HG02763 (cell line): Measurements from ENCODE around the gene TEX35.
"Not testable (repeated sequence)": the region's sequence is repeated elsewhere in the genome, so short reads cannot be mapped to it uniquely, and the experiment has no call there.

Experiments
- ATAC-seq: cut with Tn5 transposase; IDR thresholded peaks from one replicate; pipeline ENCODE4 v1.9.1; 2021; ENCODE audit warnings: mild to moderate bottlenecking, moderate library complexity; ENCODE audit not compliant: unreplicated experiment

TEX35 gene

DNA sequence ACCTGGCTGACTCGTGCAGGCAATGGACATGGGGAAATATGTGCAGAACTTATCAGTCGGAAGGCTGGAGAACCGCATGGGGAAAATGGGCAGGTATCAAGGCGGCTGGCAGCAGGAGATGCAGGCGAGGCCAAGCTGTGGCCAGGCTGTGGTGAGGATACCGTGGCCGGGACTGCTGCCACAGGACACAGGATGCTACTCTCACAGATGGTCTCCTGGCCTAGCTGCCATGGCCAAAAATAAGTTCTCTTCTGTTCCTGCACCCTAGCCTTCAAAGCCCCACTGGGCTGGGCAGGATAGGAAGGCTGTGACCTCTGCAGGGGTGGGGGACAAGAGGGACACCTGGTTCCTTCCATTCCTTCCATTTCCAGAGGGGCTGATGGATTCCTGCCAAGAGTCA is 26.4 kb downstream of the TEX35 start:
- no peak for ATAC-seq

DNA sequence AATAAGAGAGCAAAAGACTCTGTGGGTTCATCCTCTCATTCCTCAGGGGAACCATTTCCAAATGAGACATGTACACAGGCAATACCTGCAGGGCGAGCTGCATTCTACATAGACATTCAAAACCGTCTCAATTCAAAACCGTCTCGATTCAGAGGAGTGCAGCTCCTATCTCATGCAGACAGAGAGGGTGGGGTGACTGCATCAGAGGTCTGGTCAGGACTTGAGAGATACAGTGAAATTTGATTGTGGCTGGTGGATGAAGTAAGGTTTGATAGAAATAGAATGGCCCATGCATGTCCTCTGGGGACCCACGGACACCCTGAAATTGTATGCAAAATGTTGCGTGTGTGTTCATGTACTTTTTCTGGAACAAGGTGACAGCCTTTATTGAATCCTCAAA is 27.3 kb downstream of the TEX35 start:
- ATAC-seq, result no peak

GRCh38 chr1:178540646-178541045 is 27.7 kb downstream of the TEX35 start:
- ATAC-seq, result no peak

DNA sequence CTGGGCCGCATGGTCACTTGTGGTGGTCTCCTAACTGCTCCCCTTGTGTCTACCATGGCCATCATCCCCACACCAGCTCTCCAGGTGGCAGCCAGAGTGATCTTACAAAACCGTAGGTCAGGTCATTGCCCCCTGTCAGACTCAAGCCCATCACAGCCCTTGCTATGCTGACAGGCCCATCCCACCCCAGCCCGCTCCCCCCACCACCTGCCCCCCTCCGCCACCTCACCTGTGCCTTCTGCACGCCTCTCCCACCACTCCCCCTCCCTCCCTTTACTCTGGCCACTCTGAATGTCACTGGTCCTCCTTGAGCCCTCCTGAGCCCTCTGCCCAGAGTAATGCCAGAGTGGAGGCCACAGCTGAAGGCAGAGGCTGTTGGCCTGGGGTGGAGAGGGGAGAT is 28.5 kb downstream of the TEX35 start:
- ATAC-seq, result no peak

DNA sequence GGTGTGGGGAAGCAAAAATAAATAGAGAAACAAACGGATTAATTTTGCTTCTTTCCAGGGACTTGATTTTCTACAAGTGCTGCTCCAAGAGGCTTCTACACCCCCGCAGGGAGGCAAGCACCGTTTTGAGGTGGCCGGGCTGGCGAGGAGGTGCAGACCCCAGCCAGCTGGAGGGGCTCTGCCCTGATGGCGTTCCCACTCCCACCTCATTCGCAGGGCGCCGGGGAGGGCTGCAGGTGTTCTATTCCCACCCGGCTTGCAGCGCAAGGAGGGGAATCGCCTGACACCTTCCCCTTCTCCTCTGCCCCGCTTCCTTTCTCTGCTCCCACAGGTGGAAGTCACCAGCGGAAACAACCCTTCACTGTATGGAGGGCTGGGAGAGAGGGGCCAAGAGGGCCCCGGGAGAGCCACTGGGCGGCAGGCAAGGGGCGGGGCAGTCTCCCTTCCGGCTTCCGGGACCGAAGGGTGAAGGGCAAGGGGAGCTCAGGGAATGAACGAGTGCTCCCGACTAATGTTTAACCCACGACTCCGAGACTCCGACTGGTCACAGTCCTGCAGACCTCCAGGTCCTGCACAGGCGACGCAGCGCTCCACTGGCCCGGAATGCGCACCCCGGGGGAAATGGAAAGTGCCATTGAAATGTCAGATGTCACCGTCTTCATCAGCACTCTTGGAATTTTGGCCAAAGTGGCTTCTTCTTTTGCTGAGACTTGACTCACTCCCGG is 29.1 kb downstream of the TEX35 start:
- ATAC-seq, result peak; percentile 47

DNA sequence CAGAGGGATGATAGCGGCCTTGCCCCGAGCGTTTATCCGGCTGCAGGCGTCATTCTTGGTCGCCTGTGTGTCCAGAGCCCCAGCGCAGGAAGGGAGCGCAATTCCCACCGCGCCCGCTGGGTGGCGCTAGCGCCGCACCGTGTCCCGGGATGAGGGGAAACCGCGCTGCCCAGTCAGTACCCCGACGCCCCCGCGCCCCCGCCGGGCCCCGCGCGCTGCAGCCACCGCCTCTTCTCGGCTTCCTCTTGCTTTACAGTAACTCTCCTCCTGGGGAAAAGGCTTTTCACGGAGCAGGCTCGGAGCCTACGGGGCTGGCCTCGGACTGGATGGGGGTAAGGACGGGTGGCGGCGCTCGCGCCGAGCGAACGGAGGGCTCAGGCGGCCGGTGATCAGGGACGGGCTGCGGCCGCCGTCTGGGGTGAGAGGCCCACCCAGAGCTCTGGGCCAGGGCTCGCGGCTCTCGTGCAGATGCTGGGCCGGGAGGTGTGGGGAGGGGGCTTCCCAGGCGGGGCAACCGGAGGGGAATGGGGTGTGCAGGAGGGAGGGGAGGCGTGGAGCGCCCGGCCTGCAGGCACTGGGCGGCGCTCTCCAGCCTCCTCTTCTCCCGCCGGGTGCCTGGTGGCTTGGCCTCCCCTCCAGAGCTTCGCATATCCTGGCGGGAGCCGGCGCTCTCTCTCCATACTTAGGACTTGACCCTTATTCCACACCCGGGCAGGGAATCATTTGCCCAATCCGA is 29.8 kb downstream of the TEX35 start:
- peak; percentile 71 for ATAC-seq

- peak; percentile 35 for ATAC-seq
These were observed 30.3 kb downstream of the TEX35 start for GRCh38 chr1:178543290-178543607.

DNA sequence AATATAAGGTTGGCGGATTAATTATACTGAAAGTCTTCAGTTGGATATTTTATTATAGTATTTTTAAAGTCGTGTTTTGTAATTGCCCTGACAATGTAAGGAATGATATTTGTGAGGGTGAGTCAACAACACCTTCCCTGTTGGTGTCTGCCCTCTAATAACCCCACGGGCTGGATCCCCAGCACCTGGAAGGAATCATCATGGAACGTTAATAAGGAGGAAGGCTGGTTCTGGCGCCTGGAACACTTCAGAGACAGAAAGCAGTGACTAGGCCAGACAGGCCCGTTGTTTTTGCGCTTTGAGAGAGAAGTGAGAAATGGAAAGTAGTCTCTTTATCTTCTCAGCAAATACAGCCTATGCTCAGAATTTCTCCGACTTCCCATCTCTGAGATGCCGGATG is 31.6 kb downstream of the TEX35 start:
- no peak for ATAC-seq

GRCh38 chr1:178548108-178548507 is 35.2 kb downstream of the TEX35 start:
- ATAC-seq, result no peak

DNA sequence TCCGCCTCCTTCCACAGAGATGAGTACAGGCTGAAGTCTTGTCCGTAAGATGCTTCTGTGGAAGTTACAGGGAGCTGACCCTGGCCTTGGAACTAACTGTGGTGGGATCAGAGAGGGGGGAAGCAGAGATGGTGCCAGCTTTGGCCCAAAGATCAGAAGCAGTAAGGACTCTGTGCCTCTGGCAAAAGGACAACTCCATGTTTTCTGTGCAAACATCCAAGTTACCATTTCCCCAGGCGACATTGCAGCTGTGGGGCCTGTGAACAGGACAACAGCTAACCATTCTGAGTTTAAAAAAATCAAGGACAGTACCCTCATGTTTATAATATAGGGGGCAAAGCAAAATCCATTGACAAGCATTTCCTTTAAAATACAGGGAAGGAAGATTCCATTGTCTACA is 38.4 kb downstream of the TEX35 start:
- ATAC-seq, result no peak

GRCh38 chr1:178551940-178552339 is 39.0 kb downstream of the TEX35 start:
- no peak for ATAC-seq

DNA sequence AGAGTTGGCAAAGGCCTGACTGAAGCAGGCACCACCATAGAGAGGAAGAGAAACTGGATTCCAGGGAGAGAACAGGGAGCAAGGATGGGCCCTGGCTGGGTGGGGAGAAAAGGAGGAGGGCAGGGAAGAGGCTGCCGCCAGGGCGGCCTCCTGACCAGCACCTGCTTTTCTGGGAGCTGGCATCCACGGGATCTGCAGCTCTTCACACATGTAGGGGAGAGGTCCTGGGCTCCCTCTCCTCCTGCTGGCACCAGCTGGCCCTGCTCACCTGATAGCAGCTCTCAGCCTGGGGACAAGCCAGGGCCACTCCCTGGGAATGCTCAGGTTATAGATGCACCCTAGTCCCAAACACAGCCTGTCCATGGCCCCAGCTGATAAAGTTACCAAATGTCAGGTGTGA is 39.9 kb downstream of the TEX35 start:
- no peak for ATAC-seq

DNA sequence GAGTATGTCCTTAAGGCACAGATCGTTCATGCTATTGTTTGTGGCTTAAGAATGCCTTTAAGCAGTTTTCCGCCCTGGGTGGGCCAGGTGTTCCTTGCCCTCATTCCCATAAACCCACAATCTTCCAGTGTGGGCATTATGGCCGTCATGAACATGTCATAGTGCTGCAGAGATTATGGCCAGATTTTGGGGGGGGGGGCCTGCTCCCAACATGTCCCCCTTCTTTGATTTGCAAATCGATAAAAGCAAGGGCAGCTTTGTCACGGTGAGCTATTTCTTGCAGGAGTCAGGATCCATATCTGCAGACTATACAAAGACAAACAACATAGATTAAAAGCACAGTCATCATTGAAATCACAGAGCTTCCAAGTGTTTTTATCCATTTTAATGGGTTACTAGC is 41.4 kb downstream of the TEX35 start:
- not testable (repeated sequence) for ATAC-seq

DNA sequence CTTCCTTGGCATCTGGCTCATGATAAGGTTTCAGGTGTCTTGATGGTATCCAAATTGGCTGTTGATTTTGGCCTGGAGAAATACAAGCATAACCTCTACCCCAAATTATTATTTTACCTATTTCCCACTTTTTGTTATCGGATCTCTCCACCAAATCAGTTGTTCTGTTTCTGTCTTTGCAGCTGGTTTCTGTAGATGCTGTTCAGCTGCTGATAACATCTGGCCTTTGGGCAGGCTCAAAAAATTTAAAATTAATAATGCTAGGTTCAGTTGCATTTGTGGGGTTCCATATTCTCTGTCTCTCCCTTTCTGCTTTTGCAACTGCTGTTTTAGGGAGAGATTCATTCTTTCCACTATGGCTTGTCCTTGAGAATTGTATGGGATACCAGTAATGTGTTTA is 42.7 kb downstream of the TEX35 start:
- not testable (repeated sequence) for ATAC-seq

GRCh38 chr1:178558816-178559215 is 45.9 kb downstream of the TEX35 start:
- not testable (repeated sequence) for ATAC-seq

DNA sequence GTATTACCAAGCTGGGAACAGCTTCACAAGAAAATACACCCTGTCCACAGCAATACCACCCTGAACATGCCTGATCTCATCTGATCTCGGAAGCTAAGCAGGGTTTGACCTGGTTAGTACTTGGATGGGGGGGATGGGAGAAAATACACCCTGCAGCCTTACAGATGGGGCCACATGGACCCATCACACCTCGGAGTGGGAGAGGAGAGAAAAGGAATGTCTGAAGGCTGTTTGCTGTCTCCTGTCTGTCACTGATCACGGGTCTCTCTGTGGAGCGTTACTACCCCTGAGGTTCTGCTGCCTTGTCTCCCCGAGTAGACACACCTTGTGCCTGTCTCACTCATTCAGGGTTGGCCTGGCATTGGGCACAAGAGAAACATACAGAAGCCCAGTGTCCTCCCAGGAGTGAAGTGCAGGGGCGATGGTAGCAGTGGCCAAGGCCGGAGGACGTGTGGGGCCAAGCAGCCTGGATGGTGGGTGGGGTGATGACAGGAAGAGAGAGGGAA is 48.0 kb downstream of the TEX35 start:
- ATAC-seq, result no peak

- no peak for ATAC-seq
These were observed 50.4 kb downstream of the TEX35 start for GRCh38 chr1:178563099-178563820.

- ATAC-seq, result no peak
These were observed 51.3 kb downstream of the TEX35 start for GRCh38 chr1:178564086-178564782.

GRCh38 chr1:178564783-178565180 is 51.9 kb downstream of the TEX35 start:
- no peak for ATAC-seq

GRCh38 chr1:178565586-178565985 is 52.7 kb downstream of the TEX35 start:
- no peak for ATAC-seq

DNA sequence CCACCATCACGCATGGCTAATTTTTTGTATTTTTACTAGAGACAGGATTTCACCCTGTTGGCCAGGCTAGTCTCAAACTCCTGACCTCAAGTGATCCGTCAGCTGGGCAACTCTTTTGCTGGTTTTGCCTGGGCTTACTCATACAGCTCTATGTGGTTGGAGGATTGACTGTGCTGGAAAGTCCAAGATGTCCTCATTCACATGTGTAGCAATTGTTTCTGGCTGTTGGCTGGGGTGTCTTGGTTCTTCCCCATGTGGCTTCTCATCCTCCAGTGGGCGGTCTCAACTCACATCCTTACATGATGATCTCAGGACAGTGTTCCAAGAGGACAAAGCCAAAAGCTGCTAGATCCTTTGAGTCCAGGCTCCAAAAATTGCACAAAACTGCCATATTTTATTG is 53.3 kb downstream of the TEX35 start:
- peak; percentile 78 for ATAC-seq
